DMS153 (cell line): ENCODE data around the gene TRIM15.
"Not testable (repeated sequence)": the region's sequence is repeated elsewhere in the genome, so short reads cannot be mapped to it uniquely, and the experiment has no call there.

Experiments used
- DNase-seq: peaks from one replicate; lab custom pipeline; 2025; lab: John Stamatoyannopoulos, UW

Gene TRIM15

GRCh38 chr6:30162265-30163089 is 869 bp upstream of the TRIM15 start:
- DNase-seq, result no peak

DNA sequence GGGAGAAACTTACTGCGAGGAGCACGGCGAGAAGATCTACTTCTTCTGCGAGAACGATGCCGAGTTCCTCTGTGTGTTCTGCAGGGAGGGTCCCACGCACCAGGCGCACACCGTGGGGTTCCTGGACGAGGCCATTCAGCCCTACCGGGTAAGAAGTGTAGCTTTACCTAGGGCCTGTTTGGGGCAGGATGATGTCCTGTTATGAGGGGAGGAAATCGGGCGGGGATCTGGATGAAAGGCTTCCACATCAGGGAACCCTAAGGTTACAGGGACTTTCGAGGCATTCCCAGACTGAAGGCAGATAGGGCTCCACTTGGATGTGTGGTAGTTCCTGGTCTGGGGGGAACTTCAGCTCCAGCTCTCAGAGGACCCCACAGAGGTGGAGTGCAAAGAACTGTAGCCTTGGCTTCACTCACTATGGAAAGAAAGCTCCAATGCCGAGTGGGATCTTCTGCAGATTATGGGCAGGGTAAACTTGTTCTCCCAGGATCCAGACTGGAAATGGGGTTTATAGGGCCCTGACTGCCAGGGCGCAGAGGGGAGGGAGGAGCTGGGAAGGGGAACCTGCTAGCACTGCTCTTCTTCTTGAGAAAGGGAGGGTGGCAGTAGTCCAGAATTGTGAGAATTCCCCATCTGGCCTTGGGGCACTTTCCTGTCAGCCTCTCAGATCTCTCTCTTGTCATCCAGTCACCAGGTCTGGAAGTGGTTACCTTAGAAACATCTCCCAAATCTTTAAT is 740 bp downstream of the TRIM15 start:
- no peak for DNase-seq

DNA sequence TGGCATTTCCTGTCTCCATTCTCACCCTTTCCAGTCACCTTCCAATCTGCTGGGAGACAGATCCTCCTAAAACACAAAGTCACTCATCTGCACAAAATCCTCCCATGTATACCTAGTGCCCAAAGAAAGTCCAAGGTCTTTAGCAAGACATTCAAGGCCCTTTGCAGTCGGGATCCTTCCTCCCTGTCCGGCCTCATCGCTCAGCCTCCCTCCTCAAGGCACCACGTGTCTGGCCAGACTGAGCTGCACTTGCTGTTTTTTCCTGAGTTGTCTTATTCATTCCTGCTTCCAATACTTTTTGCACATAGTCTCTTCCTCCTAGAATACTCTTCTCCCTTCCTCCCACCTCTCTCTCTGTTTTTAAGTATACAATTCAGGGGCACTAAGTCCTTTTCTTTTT is 1.4 kb downstream of the TRIM15 start:
- DNase-seq, result no peak

GRCh38 chr6:30165238-30165637 is 1.9 kb downstream of the TRIM15 start:
- not testable (repeated sequence) for DNase-seq

- no peak for DNase-seq
Measured at GRCh38 chr6:30167101-30167500, 3.8 kb downstream of the TRIM15 start.

- DNase-seq, result no peak
Measured at GRCh38 chr6:30168741-30169140, 5.4 kb downstream of the TRIM15 start.

- DNase-seq, result peak; percentile 21
Measured at GRCh38 chr6:30169658-30170614, 6.6 kb downstream of the TRIM15 start.

GRCh38 chr6:30171677-30172471 is 8.5 kb downstream of the TRIM15 start:
- no peak for DNase-seq

DNA sequence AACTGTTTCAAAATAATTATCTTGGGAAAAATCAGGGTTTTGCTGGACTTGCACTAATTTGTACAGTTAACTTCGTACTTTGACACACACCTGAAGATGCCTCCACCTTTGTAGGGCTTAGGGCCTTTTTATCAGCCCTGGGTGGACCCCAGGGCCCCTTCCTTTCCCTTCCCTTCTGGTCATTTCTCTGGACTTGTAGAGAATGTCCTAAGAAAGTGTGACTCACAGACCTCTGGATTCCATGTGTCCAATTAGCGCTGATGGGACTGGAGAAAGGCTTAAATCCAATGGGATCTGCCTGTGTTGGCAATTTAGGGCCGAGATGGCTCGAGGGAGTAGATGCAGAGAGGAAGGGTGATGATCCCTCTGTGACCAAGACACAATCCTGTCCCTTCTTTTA is 9.3 kb downstream of the TRIM15 start:
- DNase-seq, result no peak

GRCh38 chr6:30175765-30176164 is 12.4 kb downstream of the TRIM15 start:
- no peak for DNase-seq

DNA sequence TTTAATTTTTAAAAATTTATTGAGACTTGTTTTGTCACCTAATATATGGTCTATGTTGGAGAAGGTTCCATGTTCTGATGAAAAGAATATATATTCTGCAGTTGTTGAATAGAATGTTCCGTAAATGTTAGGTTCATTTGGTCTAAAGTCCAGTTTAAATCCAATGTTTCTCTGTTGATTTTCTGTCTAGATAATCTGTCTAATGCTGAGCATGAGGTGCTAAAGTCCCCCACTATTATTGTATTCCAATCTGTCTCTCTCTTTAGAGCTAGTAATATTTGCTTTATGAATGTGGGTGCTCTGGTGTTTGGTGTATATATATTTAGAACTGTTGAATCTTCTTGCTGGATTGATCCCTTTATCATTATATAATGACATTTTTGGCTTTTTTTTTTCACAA is 15.5 kb downstream of the TRIM15 start:
- DNase-seq, result no peak

- no peak for DNase-seq
Measured at GRCh38 chr6:30180145-30180544, 16.8 kb downstream of the TRIM15 start.

DNA sequence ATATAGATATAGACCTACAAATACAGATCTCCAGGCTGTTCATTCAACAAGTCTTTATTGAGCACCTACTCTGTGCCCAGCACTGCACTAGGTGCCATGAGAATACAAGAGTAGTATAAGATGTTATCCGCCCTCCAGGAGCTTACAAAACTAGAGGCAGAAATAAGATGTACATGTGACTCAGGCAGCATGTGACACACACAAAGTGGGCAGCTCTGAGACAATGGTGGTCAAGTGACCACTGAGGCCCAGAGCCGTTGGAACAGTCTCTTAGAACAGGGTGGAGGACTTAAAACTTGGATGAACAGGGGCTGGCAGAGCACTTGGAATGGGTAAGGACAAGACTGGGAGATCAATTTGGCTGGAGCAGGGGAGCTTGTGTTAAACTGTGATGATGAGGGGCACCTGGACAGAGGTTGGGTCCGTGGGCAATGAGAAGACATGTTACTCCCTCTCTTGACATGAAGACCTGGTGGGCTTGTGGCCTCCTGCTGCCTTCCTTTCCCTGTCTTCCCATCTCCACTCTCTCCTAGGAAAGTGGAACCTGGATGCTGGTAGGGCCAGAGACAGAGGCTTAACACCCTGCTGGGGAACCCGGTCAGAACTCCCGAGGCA is 21.2 kb downstream of the TRIM15 start:
- no peak for DNase-seq

- DNase-seq, result no peak
Measured at GRCh38 chr6:30185846-30186484, 22.6 kb downstream of the TRIM15 start.

- DNase-seq, result no peak
Measured at GRCh38 chr6:30188541-30188940, 25.2 kb downstream of the TRIM15 start.

DNA sequence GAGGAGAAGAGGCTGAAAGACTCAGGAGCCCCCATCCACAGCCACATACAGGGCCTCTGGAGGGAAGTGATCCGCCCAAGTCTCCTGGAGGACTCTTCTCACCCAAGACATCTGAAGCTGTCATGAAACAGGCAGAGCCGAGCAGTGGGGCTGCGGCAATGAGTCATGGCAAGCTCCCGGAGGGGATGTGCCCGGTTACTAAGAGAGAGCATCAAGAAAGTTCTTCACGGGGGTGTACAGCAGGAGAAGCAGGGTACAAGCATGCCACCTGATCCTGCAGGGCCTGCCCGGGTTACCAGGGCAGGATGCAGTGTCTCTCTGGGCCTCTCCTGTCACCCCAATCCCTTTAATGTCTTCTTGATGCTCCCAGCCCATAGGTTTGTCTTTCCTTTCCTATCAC is 28.7 kb downstream of the TRIM15 start:
- no peak for DNase-seq

DNA sequence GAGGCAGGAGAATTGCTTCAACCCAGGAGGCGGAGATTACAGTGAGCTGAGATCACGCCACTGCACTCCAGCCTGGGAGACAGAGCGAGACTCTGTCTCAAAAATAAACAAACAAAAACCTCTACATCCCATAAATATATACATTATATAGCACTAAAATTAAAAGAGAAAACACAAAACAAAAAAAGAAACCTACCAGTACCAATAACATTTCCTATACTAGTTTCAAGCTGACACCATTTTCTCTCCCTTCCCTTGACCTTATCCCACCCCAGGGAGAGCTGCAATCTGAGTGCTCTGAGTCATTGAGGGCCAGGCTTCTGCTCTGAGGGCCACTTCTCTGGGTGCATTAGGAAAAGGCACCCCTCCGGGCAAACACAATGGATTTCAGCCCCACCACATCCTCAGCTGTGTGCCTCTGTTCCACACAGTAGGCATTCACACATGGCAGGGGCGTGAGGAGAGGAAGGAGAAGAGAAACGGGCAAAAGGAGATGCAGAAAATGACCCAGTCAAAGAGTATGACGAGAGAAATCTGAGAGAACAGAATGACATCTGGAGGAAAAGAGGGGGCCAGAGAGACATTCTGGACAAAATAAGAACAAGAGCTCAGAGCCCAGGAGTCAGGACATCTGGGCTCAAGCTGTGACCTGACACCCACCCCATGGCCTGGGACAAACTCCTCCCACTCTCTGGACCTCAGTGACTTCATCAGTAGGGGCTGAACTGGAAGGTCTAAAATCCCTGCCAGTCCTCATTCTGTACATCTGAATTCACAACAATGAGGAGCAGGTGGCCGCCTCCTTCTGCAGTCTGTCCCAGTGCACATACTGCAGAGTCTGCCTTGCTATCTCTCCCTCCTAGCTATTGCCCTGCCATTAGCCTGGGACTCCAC is 31.7 kb downstream of the TRIM15 start:
- no peak for DNase-seq

DNA sequence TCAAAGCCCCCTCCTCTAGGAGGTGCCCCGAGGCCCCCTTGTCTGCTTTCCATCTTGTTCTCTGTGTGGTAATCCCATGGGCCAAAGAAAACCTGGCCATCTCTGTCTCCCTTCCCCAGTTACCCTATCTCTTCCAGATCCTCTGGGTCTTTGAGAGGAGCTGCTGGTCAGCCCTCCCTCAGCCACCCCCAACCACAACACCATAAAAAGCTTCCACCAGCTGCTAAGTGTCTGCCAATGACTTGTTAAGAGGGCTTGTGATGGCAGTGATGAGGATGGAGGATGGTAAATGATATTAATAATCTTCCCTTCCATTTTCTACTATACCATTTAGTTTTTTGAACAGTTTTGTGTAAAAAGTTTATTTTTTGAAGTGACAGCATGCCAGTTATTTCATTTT is 32.6 kb downstream of the TRIM15 start:
- DNase-seq, result no peak

DNA sequence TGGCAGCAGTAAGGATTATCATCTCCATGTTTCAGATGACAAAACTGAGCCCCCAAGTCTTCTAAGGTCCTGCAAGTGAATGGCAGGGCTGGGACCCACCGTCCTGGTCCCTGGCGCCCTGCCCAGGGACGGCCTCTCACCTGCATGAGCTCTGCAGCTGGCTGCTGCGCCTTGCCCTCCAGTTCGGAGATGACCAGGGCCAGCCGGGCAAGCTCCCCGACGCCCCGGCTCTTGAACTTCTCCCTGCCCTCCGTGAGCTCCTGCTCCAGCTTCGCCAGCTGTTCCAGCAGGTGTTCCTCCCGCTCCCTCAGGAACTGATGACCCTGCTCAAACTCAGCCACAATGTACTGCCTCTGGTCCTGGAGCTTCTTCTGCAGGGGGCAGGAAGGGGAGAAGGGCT is 33.0 kb downstream of the TRIM15 start:
- DNase-seq, result no peak
